IMR-90 (cell line): ENCODE measurements around the gene ASPG.

Experiments
- BHLHE40 ChIP-seq: fragments of 150-350 bp; IDR thresholded peaks from 2 replicates; pipeline ENCODE4 v1.6.1; 2016; ENCODE audit warnings: mild to moderate bottlenecking, low read depth, low read length
- CEBPB ChIP-seq: IDR thresholded peaks from 2 replicates; pipeline ENCODE4 v1.6.1; 2012; ENCODE audit warnings: low read depth, low read length, improper control_type of control experiment
- MAZ ChIP-seq: IDR thresholded peaks from 2 replicates; pipeline ENCODE4 v1.6.1; 2012; ENCODE audit warnings: low read depth, mild to moderate bottlenecking, low read length, improper control_type of control experiment, moderate library complexity, borderline replicate concordance
- POLR2A ChIP-seq: IDR thresholded peaks from 2 replicates; pipeline ENCODE4 v1.6.1; 2012; ENCODE audit warnings: mild to moderate bottlenecking, low read depth, low read length
- RAD21 ChIP-seq: IDR thresholded peaks from 2 replicates; pipeline ENCODE4 v1.6.1; 2012; ENCODE audit warnings: low read length, improper control_type of control experiment
- RCOR1 ChIP-seq: IDR thresholded peaks from 2 replicates; pipeline ENCODE4 v1.6.1; 2012; ENCODE audit warnings: mild to moderate bottlenecking, low read length, improper control_type of control experiment; ENCODE audit not compliant: insufficient replicate concordance
- RFX5 ChIP-seq: IDR thresholded peaks from 2 replicates; pipeline ENCODE4 v1.8.0; 2012; ENCODE audit warnings: low read depth, mild to moderate bottlenecking, low read length, moderate library complexity
- SMC3 ChIP-seq: fragments of 150-350 bp; IDR thresholded peaks from 2 replicates; pipeline ENCODE4 v1.6.1; 2016; ENCODE audit warnings: low read depth, mild to moderate bottlenecking, antibody characterized with exemption, low read length, moderate library complexity
- TF ChIP-seq, protein P1 (sequence below): conservative IDR thresholded peaks from 2 replicates; pipeline ENCODE4 v1.5.1; 2012; ENCODE audit warnings: mild to moderate bottlenecking, low read depth, low read length, improper control_type of control experiment
- TF ChIP-seq, protein P2 (sequence below): fragments of 150-350 bp; IDR thresholded peaks from 2 replicates; pipeline ENCODE4 v1.6.1; 2016; ENCODE audit warnings: low read depth, mild to moderate bottlenecking, low read length, moderate library complexity, borderline replicate concordance
- TF ChIP-seq, protein P3 (sequence below): fragments of 150-350 bp; IDR thresholded peaks from 2 replicates; pipeline ENCODE4 v1.6.1; 2017; ENCODE audit warnings: mild to moderate bottlenecking, antibody characterized with exemption, low read length, low read depth

DNA sequence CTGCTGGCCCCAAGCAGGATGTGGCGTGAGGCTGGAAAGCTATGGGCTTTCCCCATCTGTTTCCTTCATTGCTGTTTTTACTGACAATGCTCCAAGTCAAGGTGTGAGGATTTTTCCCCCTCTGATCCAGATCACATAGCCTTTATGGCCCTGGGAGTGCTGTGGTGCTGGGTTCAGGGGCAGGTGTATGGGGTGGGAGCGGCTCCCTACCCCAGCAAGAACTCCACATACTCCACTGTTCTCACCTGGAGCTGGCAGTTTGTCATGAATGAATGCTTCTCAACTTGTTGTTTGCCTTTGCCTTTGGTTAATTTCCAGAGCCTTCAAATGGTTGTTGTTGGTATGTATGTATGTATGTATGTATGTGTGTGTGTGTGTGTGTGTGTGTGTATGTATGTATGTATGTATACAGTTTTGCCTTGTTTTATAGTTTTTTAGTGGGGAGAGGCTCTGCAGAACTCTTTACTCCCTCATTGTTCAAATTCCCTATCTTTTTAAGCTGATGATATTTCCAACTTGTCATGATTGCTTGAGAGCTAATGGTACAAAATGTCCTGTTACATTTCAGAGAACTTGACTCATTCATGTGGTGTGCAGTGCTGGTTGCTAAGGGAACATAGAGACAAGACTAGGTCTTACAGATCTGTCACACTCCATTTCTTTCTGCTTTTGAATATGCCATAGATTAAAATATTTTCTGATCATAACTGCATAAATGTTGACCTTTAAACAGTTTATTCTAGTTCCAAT, 36.6 kb upstream of the ASPG start:
- TF ChIP-seq, protein P1, sequence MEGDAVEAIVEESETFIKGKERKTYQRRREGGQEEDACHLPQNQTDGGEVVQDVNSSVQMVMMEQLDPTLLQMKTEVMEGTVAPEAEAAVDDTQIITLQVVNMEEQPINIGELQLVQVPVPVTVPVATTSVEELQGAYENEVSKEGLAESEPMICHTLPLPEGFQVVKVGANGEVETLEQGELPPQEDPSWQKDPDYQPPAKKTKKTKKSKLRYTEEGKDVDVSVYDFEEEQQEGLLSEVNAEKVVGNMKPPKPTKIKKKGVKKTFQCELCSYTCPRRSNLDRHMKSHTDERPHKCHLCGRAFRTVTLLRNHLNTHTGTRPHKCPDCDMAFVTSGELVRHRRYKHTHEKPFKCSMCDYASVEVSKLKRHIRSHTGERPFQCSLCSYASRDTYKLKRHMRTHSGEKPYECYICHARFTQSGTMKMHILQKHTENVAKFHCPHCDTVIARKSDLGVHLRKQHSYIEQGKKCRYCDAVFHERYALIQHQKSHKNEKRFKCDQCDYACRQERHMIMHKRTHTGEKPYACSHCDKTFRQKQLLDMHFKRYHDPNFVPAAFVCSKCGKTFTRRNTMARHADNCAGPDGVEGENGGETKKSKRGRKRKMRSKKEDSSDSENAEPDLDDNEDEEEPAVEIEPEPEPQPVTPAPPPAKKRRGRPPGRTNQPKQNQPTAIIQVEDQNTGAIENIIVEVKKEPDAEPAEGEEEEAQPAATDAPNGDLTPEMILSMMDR: no peak
- no peak for TF ChIP-seq POLR2A
- no peak for TF ChIP-seq RCOR1
- TF ChIP-seq, protein P2, sequence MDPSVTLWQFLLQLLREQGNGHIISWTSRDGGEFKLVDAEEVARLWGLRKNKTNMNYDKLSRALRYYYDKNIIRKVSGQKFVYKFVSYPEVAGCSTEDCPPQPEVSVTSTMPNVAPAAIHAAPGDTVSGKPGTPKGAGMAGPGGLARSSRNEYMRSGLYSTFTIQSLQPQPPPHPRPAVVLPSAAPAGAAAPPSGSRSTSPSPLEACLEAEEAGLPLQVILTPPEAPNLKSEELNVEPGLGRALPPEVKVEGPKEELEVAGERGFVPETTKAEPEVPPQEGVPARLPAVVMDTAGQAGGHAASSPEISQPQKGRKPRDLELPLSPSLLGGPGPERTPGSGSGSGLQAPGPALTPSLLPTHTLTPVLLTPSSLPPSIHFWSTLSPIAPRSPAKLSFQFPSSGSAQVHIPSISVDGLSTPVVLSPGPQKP: no peak
- no peak for TF ChIP-seq SMC3
- no peak for TF ChIP-seq RAD21
- TF ChIP-seq, protein P3, sequence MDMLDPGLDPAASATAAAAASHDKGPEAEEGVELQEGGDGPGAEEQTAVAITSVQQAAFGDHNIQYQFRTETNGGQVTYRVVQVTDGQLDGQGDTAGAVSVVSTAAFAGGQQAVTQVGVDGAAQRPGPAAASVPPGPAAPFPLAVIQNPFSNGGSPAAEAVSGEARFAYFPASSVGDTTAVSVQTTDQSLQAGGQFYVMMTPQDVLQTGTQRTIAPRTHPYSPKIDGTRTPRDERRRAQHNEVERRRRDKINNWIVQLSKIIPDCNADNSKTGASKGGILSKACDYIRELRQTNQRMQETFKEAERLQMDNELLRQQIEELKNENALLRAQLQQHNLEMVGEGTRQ: no peak
- TF ChIP-seq MAZ: no peak
- no peak for TF ChIP-seq BHLHE40
- no peak for TF ChIP-seq RFX5
- TF ChIP-seq CEBPB: no peak
